Smooth muscle cell (in vitro differentiated cells): Measurements from ENCODE around the gene LHX6. TPM values are rescaled to one million over a fixed set of nuclear protein-coding genes. Genes with fewer than 3 reads are reported as not detected.

Source experiments
- DNase-seq: peaks from one replicate; lab custom pipeline; 2025; ENCODE audit not compliant: unreplicated experiment; lab: John Stamatoyannopoulos, UW
- H2AFZ ChIP-seq: fragments of 200-600 bp; sonication (generic); 2 replicates; pipeline ENCODE4 v1.6.0; 2016; ENCODE audit warnings: antibody characterized with exemption, low read depth, mild to moderate bottlenecking
- H3F3A ChIP-seq: fragments of 200-600 bp; sonication (generic); 2 replicates; pipeline ENCODE4 v1.6.0; 2017; ENCODE audit warnings: antibody characterized with exemption, low read depth
- H3K27ac ChIP-seq: fragments of 200-600 bp; sonication (generic); 2 replicates; pipeline ENCODE4 v1.5.1; 2016; ENCODE audit warnings: low read depth, mild to moderate bottlenecking
- H3K27me3 ChIP-seq: fragments of 200-600 bp; sonication (generic); 2 replicates; pipeline ENCODE4 v1.6.1; 2016; ENCODE audit warnings: low read depth, mild to moderate bottlenecking
- H3K36me3 ChIP-seq: fragments of 200-600 bp; sonication (generic); 2 replicates; pipeline ENCODE4 v1.5.1; 2016; ENCODE audit warnings: low read depth
- H3K4me1 ChIP-seq: fragments of 200-600 bp; sonication (generic); 2 replicates; pipeline ENCODE4 v1.5.1; 2016; ENCODE audit warnings: low read depth
- H3K4me2 ChIP-seq: fragments of 200-600 bp; sonication (generic); 2 replicates; pipeline ENCODE4 v1.6.0; 2016; ENCODE audit warnings: mild to moderate bottlenecking
- H3K4me3 ChIP-seq: fragments of 200-600 bp; sonication (generic); 2 replicates; pipeline ENCODE4 v1.5.1; 2016; ENCODE audit warnings: mild to moderate bottlenecking
- H3K79me2 ChIP-seq: fragments of 200-600 bp; sonication (generic); 2 replicates; pipeline ENCODE4 v1.6.0; 2016; ENCODE audit warnings: low read depth, mild to moderate bottlenecking
- H3K9ac ChIP-seq: fragments of 200-600 bp; sonication (generic); 2 replicates; pipeline ENCODE4 v1.6.0; 2016; ENCODE audit warnings: low read depth
- H3K9me3 ChIP-seq: fragments of 200-600 bp; sonication (generic); replicated peaks from 2 replicates; pipeline ENCODE4 v1.5.1; 2016; ENCODE audit warnings: low read depth
- H4K20me1 ChIP-seq: fragments of 200-600 bp; sonication (generic); 2 replicates; pipeline ENCODE4 v1.6.0; 2016; ENCODE audit warnings: low read depth
- WGBS: methylation state at CpG from one replicate; pipeline ENCODE4 v1.1.7; 2016; ENCODE audit warnings: low lambda C conversion rate; 5-methylcytosine and 5-hydroxymethylcytosine counted together
- polyA plus RNA-seq: library from polyadenylated mRNA; unstranded; fragments of >200 nt; fragmentation: Nextera tagmentation; extraction: Ambion mirVana; gene quantifications from 2 replicates; pipeline ENCODE4 v1.2.1, GENCODE V29; 2016
- total RNA-seq: library from RNA; depleted of rRNA; stranded (reverse); fragments of >200 nt; gene quantifications from 2 replicates; pipeline ENCODE4 v1.2.3, GENCODE V29; 2014
- TF ChIP-seq, protein P1 (sequence below): fragments of 200-600 bp; sonication (generic); IDR thresholded peaks from 2 replicates; pipeline ENCODE4 v1.5.1; 2017; ENCODE audit warnings: borderline replicate concordance, mild to moderate bottlenecking, antibody characterized with exemption; ENCODE audit not compliant: insufficient read depth, poor library complexity, severe bottlenecking

Gene LHX6
- total and polyA plus RNA-seq, 2 experiments from 2014 or later = not detected

DNA sequence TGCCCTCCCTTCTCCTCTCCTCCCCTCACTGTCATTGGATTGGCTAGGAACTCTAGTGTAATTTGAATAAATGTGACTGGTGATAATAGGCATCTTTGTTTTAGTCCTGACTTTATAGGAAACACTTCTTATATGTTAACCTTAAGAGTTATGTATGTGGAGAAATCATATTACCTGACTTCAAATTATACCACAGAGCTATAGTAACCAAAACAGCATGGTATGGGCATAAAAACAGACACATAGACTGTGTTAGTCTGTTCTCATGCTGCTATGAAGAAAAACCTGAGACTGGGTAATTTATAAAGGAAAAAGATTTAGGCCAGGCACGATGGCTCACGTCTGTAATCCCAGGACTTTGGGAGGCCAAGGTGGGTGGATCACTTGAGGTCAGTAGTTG lies 45.3 kb upstream of the LHX6 start:
- Histone ChIP-seq H3K9ac (no peak overlapping the region), H3K4me2 (no peak overlapping the region), H3K9me3 (peaks cover 8% of the 10 kb centered on the region), H4K20me1 (peaks cover 5% of the 10 kb centered on the region), H3K36me3 (peaks cover 17% of the 10 kb centered on the region), H3K4me3 (no peak overlapping the region), H2AFZ (no peak overlapping the region), H3K79me2 (peaks cover 37% of the 10 kb centered on the region), H3F3A (no peaks in the 10 kb centered on the region), H3K27me3 (no peaks in the 10 kb centered on the region), H3K4me1 (no peaks in the 10 kb centered on the region), H3K27ac (no peak overlapping the region)
- WGBS = 100% methylated on average over 2 of the region's 2 CpGs
- TF ChIP-seq, protein P1, sequence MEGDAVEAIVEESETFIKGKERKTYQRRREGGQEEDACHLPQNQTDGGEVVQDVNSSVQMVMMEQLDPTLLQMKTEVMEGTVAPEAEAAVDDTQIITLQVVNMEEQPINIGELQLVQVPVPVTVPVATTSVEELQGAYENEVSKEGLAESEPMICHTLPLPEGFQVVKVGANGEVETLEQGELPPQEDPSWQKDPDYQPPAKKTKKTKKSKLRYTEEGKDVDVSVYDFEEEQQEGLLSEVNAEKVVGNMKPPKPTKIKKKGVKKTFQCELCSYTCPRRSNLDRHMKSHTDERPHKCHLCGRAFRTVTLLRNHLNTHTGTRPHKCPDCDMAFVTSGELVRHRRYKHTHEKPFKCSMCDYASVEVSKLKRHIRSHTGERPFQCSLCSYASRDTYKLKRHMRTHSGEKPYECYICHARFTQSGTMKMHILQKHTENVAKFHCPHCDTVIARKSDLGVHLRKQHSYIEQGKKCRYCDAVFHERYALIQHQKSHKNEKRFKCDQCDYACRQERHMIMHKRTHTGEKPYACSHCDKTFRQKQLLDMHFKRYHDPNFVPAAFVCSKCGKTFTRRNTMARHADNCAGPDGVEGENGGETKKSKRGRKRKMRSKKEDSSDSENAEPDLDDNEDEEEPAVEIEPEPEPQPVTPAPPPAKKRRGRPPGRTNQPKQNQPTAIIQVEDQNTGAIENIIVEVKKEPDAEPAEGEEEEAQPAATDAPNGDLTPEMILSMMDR = no peak
- no peak for DNase-seq

DNA sequence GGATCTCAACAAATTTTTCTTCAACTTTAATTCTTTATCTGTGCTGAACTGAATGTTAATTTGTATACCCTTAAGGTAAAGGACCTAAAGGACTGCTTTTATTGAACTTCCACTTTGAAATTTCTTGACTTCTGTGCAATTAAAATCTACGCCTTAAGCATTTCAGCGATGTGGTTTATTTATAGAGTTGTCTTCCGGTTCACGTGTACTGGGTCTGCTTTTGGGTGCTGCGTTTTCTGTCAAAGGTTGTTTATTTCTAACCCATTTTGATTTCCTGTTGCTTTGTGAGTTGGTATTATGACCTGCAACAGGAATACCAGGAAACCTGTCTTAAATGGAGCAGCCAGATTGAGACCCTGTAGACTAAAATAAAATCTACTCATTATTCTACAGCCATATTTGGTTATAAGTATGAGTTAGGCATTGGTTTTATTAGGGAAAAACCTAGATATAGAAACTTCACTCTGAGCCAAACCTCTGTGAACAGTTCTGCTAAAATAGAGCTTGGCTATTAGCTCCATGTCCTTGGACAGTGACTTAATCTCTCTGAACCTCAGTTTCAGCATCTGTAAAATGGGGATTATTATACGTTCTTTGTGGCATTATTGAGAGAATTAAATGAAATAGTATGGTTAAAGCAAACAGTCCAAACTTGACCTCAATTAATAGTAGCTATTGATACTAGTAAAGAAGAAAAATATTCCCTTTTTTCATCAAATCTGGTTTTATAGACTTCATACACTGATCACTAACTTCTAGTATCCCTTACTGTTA lies 39.5 kb upstream of the LHX6 start:
- Histone ChIP-seq H3K27me3 (no peaks in the 10 kb centered on the region), H2AFZ (no peak overlapping the region), H4K20me1 (no peaks in the 10 kb centered on the region), H3K9me3 (no peaks in the 10 kb centered on the region), H3K4me1 (peaks cover 15% of the 10 kb centered on the region), H3K27ac (no peak overlapping the region), H3K4me3 (no peak overlapping the region), H3F3A (no peaks in the 10 kb centered on the region), H3K79me2 (peaks cover 41% of the 10 kb centered on the region), H3K9ac (no peak overlapping the region), H3K4me2 (no peak overlapping the region), H3K36me3 (peaks cover 11% of the 10 kb centered on the region)
- TF ChIP-seq, protein P1 = no peak
- DNase-seq = no peak
- WGBS = 95% methylated on average over 6 of the region's 6 CpGs

DNA sequence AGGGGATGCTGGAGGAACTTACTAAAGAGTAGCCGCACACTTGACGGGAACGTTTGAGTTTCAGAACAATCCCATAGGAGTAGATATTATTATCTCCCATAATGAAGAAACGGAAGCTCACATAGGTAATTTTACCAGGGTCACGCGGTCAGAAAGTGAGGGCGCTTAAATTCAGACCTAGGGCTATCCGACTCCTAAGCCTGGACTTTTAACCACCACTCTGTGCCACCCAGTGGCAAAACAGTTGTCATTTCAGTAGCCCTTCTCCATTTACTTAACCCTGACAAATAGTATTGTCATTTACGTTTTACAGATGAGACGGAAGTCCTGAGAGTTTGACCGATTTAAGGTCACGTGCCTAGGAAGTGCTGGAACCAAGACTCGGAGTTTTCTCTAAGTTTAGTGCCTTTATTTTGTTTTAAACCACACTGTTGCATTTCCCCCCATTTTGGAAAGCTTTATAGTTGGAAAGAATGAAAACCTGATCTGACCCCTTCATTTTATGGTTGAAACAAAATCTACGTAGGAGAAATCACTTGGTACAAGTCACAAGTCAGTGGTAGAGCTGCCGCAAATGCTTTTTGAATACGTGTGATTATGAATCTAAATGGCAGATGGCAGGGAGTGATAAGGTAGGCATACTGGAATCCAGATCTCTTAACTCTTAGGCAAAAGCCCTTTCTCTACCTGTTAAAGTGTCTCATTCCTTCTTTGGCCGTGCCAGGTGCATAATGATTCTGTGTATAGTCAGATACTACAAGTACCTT lies 36.6 kb upstream of the LHX6 start:
- WGBS = 21% methylated on average over 17 of the region's 17 CpGs
- no peak for DNase-seq
- H3K27ac ChIP-seq = peak overlapping the region; percentile 98
- peaks cover 17% of the 10 kb centered on the region for H3K4me1 ChIP-seq
- no peaks in the 10 kb centered on the region for H4K20me1 ChIP-seq
- peak overlapping the region; percentile 85 for H3K4me3 ChIP-seq
- H3K9ac ChIP-seq = peak overlapping the region; percentile 98
- H3K79me2 ChIP-seq = peaks cover 38% of the 10 kb centered on the region
- H3K4me2 ChIP-seq = peak overlapping the region; percentile 97
- H2AFZ ChIP-seq = peak overlapping the region; percentile 80
- TF ChIP-seq, protein P1 = no peak
- no peaks in the 10 kb centered on the region for H3K27me3 ChIP-seq
- H3F3A ChIP-seq = no peaks in the 10 kb centered on the region
- no peaks in the 10 kb centered on the region for H3K36me3 ChIP-seq
- H3K9me3 ChIP-seq = no peaks in the 10 kb centered on the region
